Endodermal cell (in vitro differentiated cells): ENCODE results near the gene OTUD3. TPM values are rescaled to one million over a fixed set of nuclear protein-coding genes. Genes with fewer than 3 reads are reported as not detected.
A peak's percentile ranks its signal among the peaks of the same experiment; 100 is the strongest.

Experiments
- DNase-seq: peaks from one replicate; pipeline ENCODE4 v3.0.0-alpha.2; 2017
- H3K27ac ChIP-seq: 2 replicates; pipeline ENCODE4 v1.5.1; 2013; ENCODE audit warnings: mild to moderate bottlenecking, low read depth, low read length, moderate library complexity
- H3K27me3 ChIP-seq: 2 replicates; pipeline ENCODE4 v1.6.1; 2013; ENCODE audit warnings: mild to moderate bottlenecking, low read length, moderate library complexity; ENCODE audit not compliant: insufficient read depth, control insufficient read depth, poor library complexity, severe bottlenecking
- H3K36me3 ChIP-seq: 2 replicates; pipeline ENCODE4 v1.7.0; 2013; ENCODE audit warnings: mild to moderate bottlenecking, low read length, moderate library complexity; ENCODE audit not compliant: control insufficient read depth, insufficient read depth
- H3K4me1 ChIP-seq: one replicate; pipeline ENCODE4 v1.7.0; 2013; ENCODE audit warnings: low read length; ENCODE audit not compliant: control insufficient read depth, insufficient read depth
- H3K4me3 ChIP-seq: 2 replicates; pipeline ENCODE4 v1.5.1; 2013; ENCODE audit warnings: mild to moderate bottlenecking, low read length, moderate library complexity
- H3K9ac ChIP-seq: 2 replicates; pipeline ENCODE4 v1.6.1; 2013; ENCODE audit warnings: mild to moderate bottlenecking, low read length, moderate library complexity; ENCODE audit not compliant: poor library complexity, severe bottlenecking; ENCODE audit errors: extremely low read depth
- H3K9me3 ChIP-seq: 2 replicates; pipeline ENCODE4 v1.6.1; 2013; ENCODE audit warnings: mild to moderate bottlenecking, low read length, moderate library complexity; ENCODE audit not compliant: control insufficient read depth
- H3K27ac Mint-ChIP-seq: 2 replicates; pipeline ENCODE4 v1.8.0; 2020; ENCODE audit warnings: mixed read lengths
- H3K27me3 Mint-ChIP-seq: 2 replicates; pipeline ENCODE4 v1.8.0; 2021; ENCODE audit warnings: mild to moderate bottlenecking, mixed read lengths; ENCODE audit not compliant: insufficient read depth
- H3K36me3 Mint-ChIP-seq: 2 replicates; pipeline ENCODE4 v1.8.0; 2020; ENCODE audit warnings: low read depth, mixed read lengths
- H3K4me1 Mint-ChIP-seq: 2 replicates; pipeline ENCODE4 v1.8.0; 2020; ENCODE audit warnings: mixed read lengths
- H3K4me3 Mint-ChIP-seq: 2 replicates; pipeline ENCODE4 v1.8.0; 2020; ENCODE audit warnings: mild to moderate bottlenecking, moderate library complexity, mixed read lengths
- H3K9me3 Mint-ChIP-seq: 2 replicates; pipeline ENCODE4 v1.8.0; 2020; ENCODE audit warnings: mild to moderate bottlenecking, mixed read lengths
- CTCF ChIP-seq: fragments of 200-600 bp; sonication (generic); conservative IDR thresholded peaks from 2 replicates; pipeline ENCODE4 v1.5.0; 2021; ENCODE audit warnings: antibody characterized with exemption, mild to moderate bottlenecking
- WGBS, 2 experiments: methylation state at CpG; one replicate each; pipeline versions ENCODE4 v1.1.5 to v1.1.7; 2013; ENCODE audit warnings: missing lambda C conversion rate in 2 of 2, mixed read lengths in 1 of 2; ENCODE audit not compliant: insufficient coverage in 1 of 2, insufficient read length in 1 of 2; 5-methylcytosine and 5-hydroxymethylcytosine counted together
- long read RNA-seq, 4 experiments: library from polyadenylated mRNA in 2 of 4; library from RNA in 1 of 4; library from capped mRNA in 1 of 4; stranded (forward) in 3 of 4; unstranded in 1 of 4; transcript quantifications; one replicate each; pipeline ENCODE4 v2.0.0, GENCODE V29; 2020 to 2021; ENCODE audit warnings: inconsistent platforms in 1 of 4
- polyA plus RNA-seq, 2 experiments: library from polyadenylated mRNA; stranded (reverse); fragments of 50-300 nt; gene quantifications; one replicate each; pipeline ENCODE4 v1.2.3, GENCODE V29; 2013
- total RNA-seq, 2 donors: library from RNA; stranded (reverse); fragmentation: NEBNext Ultra II Directional in 1 of 2; extraction: Animal tissue kit (Norgen Biotek cat#: 25700) in 1 of 2; gene quantifications; 2 replicates in 1 of 2; 3 replicates in 1 of 2; pipeline ENCODE4 v1.2.1, GENCODE V29; 2021

OTUD3 gene
- total RNA-seq: 10 to 100 TPM; 14.5 to 25.0 TPM
- polyA plus RNA-seq (2013, experiment 1 of 2): 11.9 TPM
- 11.5 TPM for polyA plus RNA-seq (2013, experiment 2 of 2)
- long read RNA-seq, experiment 1, partial matches to known transcripts: 0 of 4 reads
- long read RNA-seq, experiment 1, other reads (novel, unspliced or antisense): 4 of 4 reads
- long read RNA-seq, experiment 2, full-length matches to known transcripts: 2 of 10 reads
- long read RNA-seq, experiment 2, partial matches to known transcripts: 5 of 10 reads
- long read RNA-seq, experiment 2, other reads (novel, unspliced or antisense): 3 of 10 reads
- long read RNA-seq, experiment 3, full-length matches to known transcripts: 1 of 3 reads
- long read RNA-seq, experiment 3, partial matches to known transcripts: 0 of 3 reads
- long read RNA-seq, experiment 3, other reads (novel, unspliced or antisense): 2 of 3 reads
- long read RNA-seq, experiment 4, partial matches to known transcripts: 0 of 1 reads
- long read RNA-seq, experiment 4, other reads (novel, unspliced or antisense): 1 of 1 reads

- peak within 1 kb of the TSS; percentile 75 for H3K9ac ChIP-seq
- H3K27me3 Mint-ChIP-seq: no peaks in the 10 kb centered on the region
- TF ChIP-seq CTCF: peak; percentile 94
- 0 to 1% methylated on average over 34 to 97 of the region's 97 CpGs for WGBS, 2 experiments
- peak within 1 kb of the TSS; percentile 94 for H3K4me3 ChIP-seq
- peak within 1 kb of the TSS; percentile 26 for H3K27ac Mint-ChIP-seq
- H3K9me3 ChIP-seq: no peaks in the 10 kb centered on the region
- peaks cover 16% of the 10 kb centered on the region for H3K4me1 Mint-ChIP-seq
- no peaks in the 10 kb centered on the region for H3K9me3 Mint-ChIP-seq
- H3K36me3 Mint-ChIP-seq: peaks cover 6% of the 10 kb centered on the region
- DNase-seq: peak; percentile 98
- peak within 1 kb of the TSS; percentile 54 for H3K27ac ChIP-seq
- no peaks in the 10 kb centered on the region for H3K27me3 ChIP-seq
- H3K4me3 Mint-ChIP-seq: peak within 1 kb of the TSS; percentile 76
- peaks cover 2% of the 10 kb centered on the region for H3K36me3 ChIP-seq
- peaks cover 3% of the 10 kb centered on the region for H3K4me1 ChIP-seq
Observed at GRCh38 chr1:19882111-19883071, at the start of gene OTUD3. OTUD3 (plus strand) TSS chr1:19882395; CDS start chr1:19882514, 119 bp downstream.

- Histone ChIP-seq H3K9ac (no peak overlapping the region), H3K4me3 (no peak overlapping the region), H3K27me3 (no peaks in the 10 kb centered on the region), H3K9me3 (peaks cover 6% of the 10 kb centered on the region), H3K4me1 (no peaks in the 10 kb centered on the region), H3K27ac (no peak overlapping the region), H3K36me3 (no peaks in the 10 kb centered on the region)
- Mint-ChIP-seq H3K36me3 (no peaks in the 10 kb centered on the region), H3K27me3 (peaks cover 15% of the 10 kb centered on the region), H3K27ac (no peak overlapping the region), H3K4me1 (no peaks in the 10 kb centered on the region), H3K9me3 (peaks cover 10% of the 10 kb centered on the region), H3K4me3 (no peak overlapping the region)
- DNase-seq: no peak
- 89 to 93% methylated on average over 3 to 4 of the region's 4 CpGs for WGBS, 2 experiments
- TF ChIP-seq CTCF: no peak
Observed at GRCh38 chr1:19835578-19835977, 46.6 kb upstream of the OTUD3 start.

GRCh38 chr1:19837866-19838265, 44.3 kb upstream of the OTUD3 start:
- H3K9me3 Mint-ChIP-seq: no peaks in the 10 kb centered on the region
- H3K4me3 ChIP-seq: no peak overlapping the region

More at GRCh38 chr1:19837866-19838265, 44.3 kb upstream of the OTUD3 start:
- H3K27me3 ChIP-seq: no peaks in the 10 kb centered on the region
- no peak for DNase-seq
- no peaks in the 10 kb centered on the region for H3K36me3 Mint-ChIP-seq
- H3K9me3 ChIP-seq: no peaks in the 10 kb centered on the region
- H3K4me1 ChIP-seq: no peaks in the 10 kb centered on the region
- no CpG with 5 or more reads among the region's 2 CpGs for WGBS, 2 experiments
- no peak overlapping the region for H3K27ac Mint-ChIP-seq
- H3K4me1 Mint-ChIP-seq: no peaks in the 10 kb centered on the region
- no peak for TF ChIP-seq CTCF
- H3K27me3 Mint-ChIP-seq: peaks cover 10% of the 10 kb centered on the region
- H3K9ac ChIP-seq: no peak overlapping the region
- no peak overlapping the region for H3K4me3 Mint-ChIP-seq
- no peak overlapping the region for H3K27ac ChIP-seq
- no peaks in the 10 kb centered on the region for H3K36me3 ChIP-seq
